ENCODE data around the gene SETX. TPM values are rescaled to one million over a fixed set of nuclear protein-coding genes. Genes with fewer than 3 reads are reported as not detected.

Gene SETX
- total and polyA plus RNA-seq, 2 of the 13 experiments (the other 11 are each of a cell fraction or from before 2014, with no cell fraction given): 13.2 to 39.0 TPM

DNA sequence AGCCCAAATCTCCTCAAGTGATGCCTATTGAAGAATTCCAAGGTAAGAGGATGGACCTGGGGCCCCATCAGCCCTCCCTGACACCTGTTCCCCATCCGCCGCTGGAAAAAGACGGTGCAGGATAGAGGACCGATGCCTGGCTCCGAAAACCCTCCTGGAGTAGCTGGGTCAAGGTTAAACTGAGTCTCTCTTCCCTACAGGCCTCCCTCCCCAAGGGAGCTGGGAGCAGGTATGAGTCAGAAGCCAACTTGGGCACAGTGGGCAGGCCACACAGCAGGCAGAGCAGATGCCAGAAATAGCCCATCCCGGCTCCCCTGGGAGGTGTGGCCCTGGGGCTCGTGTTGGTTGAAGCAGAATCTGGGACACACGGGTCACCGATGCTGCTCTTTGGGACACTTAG is 117.3 kb downstream of the SETX start:
- CTCF ChIA-PET (ENCODE audit: low intra/inter-chr PET ratio, low total read pairs): no interaction called here
- intact Hi-C loops (cut with micrococcal nuclease; ENCODE audit: unreplicated experiment) (loop anchor here (5.0 kb wide), 2 partner anchors 70 to 170 kb away; partner anchors contain the start of gene TTF1), in situ Hi-C loops (cut with HindIII; ENCODE audit: extremely low pct_ligation_motif_present, low pct_unique_long_range_greater_than_20kb) (loop anchor here (25.0 kb wide), 1 partner anchor 650 kb away; no protein-coding TSS in a partner anchor)
- Histone ChIP-seq H3K27me3 (ENCODE audit: control insufficient read depth in 1 of 2, insufficient read depth in 2 of 2, low read length in 2 of 2) (peaks cover 6 to 63% of the 10 kb centered on the region in 2 experiments; a peak in 4 of 5 replicates), H4K20me1 (ENCODE audit: insufficient read depth, low read length) (peaks cover 11% of the 10 kb centered on the region; the same call in 1 of the 2 replicates), H3K4me3 (replicated peaks in 1 of 3; ENCODE audit: insufficient read depth in 1 of 3, low read depth in 2 of 3, low read length in 3 of 3) (no peak overlapping the region), H3K36me3 (replicated peaks in 1 of 2; ENCODE audit: control insufficient read depth in 1 of 2, insufficient read depth in 2 of 2, low read length in 2 of 2) (no peaks in the 10 kb centered on the region), H3K9me3 (ENCODE audit: low read length) (no peaks in the 10 kb centered on the region), H3K4me1 (ENCODE audit: insufficient read depth, low read length) (0 out of 2 replicates have a peak, but pooled peaks cover 2% of the 10 kb centered on the region), H3K9ac (ENCODE audit: insufficient read depth, low read depth, low read length) (no peak overlapping the region), H3K27ac (ENCODE audit: extremely low read length, insufficient read depth, low read length) (no peak overlapping the region), H3K4me2 (ENCODE audit: low read depth, low read length) (no peak overlapping the region), H3K79me2 (ENCODE audit: insufficient read depth, low read length) (no peaks in the 10 kb centered on the region), H2AFZ (ENCODE audit: low read length) (no peak overlapping the region)
- WGBS (ENCODE audit: low lambda C conversion rate): 25% methylated on average over 5 of the region's 9 CpGs
- no peak for FAIRE-seq
- no peak for DNase-seq (ENCODE audit: low spot score)
- POLR2A ChIA-PET: no interaction called here
- no TSS peak for BruUV-seq (replicated peaks)
- ATAC-seq: no peak
- TF ChIP-seq, protein P1, sequence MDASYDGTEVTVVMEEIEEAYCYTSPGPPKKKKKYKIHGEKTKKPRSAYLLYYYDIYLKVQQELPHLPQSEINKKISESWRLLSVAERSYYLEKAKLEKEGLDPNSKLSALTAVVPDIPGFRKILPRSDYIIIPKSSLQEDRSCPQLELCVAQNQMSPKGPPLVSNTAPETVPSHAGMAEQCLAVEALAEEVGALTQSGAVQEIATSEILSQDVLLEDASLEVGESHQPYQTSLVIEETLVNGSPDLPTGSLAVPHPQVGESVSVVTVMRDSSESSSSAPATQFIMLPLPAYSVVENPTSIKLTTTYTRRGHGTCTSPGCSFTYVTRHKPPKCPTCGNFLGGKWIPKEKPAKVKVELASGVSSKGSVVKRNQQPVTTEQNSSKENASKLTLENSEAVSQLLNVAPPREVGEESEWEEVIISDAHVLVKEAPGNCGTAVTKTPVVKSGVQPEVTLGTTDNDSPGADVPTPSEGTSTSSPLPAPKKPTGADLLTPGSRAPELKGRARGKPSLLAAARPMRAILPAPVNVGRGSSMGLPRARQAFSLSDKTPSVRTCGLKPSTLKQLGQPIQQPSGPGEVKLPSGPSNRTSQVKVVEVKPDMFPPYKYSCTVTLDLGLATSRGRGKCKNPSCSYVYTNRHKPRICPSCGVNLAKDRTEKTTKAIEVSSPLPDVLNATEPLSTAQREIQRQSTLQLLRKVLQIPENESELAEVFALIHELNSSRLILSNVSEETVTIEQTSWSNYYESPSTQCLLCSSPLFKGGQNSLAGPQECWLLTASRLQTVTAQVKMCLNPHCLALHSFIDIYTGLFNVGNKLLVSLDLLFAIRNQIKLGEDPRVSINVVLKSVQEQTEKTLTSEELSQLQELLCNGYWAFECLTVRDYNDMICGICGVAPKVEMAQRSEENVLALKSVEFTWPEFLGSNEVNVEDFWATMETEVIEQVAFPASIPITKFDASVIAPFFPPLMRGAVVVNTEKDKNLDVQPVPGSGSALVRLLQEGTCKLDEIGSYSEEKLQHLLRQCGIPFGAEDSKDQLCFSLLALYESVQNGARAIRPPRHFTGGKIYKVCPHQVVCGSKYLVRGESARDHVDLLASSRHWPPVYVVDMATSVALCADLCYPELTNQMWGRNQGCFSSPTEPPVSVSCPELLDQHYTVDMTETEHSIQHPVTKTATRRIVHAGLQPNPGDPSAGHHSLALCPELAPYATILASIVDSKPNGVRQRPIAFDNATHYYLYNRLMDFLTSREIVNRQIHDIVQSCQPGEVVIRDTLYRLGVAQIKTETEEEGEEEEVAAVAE (CRISPR knock-in tag; IDR thresholded peaks at IDR 0.05; ENCODE audit: borderline replicate concordance): no peak
- TF ChIP-seq, protein P2, sequence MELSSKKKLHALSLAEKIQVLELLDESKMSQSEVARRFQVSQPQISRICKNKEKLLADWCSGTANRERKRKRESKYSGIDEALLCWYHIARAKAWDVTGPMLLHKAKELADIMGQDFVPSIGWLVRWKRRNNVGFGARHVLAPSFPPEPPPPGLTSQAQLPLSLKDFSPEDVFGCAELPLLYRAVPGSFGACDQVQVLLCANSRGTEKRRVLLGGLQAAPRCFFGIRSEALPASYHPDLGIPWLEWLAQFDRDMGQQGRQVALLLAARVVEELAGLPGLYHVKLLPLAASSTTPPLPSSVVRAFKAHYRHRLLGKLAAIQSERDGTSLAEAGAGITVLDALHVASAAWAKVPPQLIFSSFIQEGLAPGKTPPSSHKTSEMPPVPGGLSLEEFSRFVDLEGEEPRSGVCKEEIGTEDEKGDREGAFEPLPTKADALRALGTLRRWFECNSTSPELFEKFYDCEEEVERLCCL (CRISPR knock-in tag; IDR thresholded peaks at IDR 0.05; ENCODE audit: borderline replicate concordance): no peak
- TF ChIP-seq STAG1 (CRISPR knock-in tag; IDR thresholded peaks at IDR 0.05) (no peak), ZBTB37 (CRISPR knock-in tag; IDR thresholded peaks at IDR 0.05) (no peak), ZSCAN12 (CRISPR knock-in tag; IDR thresholded peaks at IDR 0.05) (no peak), ZC3H4 (CRISPR knock-in tag; IDR thresholded peaks at IDR 0.05; ENCODE audit: borderline replicate concordance) (no peak), ZZZ3 (CRISPR knock-in tag; IDR thresholded peaks at IDR 0.05; ENCODE audit: borderline replicate concordance) (no peak), POLR2G (IDR thresholded peaks at IDR 0.05; ENCODE audit: low read depth, low read length) (no peak), ZNF768 (CRISPR knock-in tag; IDR thresholded peaks at IDR 0.05) (no peak), HOXA7 (CRISPR knock-in tag; IDR thresholded peaks at IDR 0.05) (no peak), MLLT10 (CRISPR knock-in tag; IDR thresholded peaks at IDR 0.05) (no peak), ZNF431 (CRISPR knock-in tag; IDR thresholded peaks at IDR 0.05; ENCODE audit: borderline replicate concordance, low read depth) (no peak), RFXANK (CRISPR knock-in tag; IDR thresholded peaks at IDR 0.05) (no peak)
- TF ChIP-seq, protein P3, sequence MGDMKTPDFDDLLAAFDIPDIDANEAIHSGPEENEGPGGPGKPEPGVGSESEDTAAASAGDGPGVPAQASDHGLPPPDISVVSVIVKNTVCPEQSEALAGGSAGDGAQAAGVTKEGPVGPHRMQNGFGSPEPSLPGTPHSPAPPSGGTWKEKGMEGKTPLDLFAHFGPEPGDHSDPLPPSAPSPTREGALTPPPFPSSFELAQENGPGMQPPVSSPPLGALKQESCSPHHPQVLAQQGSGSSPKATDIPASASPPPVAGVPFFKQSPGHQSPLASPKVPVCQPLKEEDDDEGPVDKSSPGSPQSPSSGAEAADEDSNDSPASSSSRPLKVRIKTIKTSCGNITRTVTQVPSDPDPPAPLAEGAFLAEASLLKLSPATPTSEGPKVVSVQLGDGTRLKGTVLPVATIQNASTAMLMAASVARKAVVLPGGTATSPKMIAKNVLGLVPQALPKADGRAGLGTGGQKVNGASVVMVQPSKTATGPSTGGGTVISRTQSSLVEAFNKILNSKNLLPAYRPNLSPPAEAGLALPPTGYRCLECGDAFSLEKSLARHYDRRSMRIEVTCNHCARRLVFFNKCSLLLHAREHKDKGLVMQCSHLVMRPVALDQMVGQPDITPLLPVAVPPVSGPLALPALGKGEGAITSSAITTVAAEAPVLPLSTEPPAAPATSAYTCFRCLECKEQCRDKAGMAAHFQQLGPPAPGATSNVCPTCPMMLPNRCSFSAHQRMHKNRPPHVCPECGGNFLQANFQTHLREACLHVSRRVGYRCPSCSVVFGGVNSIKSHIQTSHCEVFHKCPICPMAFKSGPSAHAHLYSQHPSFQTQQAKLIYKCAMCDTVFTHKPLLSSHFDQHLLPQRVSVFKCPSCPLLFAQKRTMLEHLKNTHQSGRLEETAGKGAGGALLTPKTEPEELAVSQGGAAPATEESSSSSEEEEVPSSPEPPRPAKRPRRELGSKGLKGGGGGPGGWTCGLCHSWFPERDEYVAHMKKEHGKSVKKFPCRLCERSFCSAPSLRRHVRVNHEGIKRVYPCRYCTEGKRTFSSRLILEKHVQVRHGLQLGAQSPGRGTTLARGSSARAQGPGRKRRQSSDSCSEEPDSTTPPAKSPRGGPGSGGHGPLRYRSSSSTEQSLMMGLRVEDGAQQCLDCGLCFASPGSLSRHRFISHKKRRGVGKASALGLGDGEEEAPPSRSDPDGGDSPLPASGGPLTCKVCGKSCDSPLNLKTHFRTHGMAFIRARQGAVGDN (CRISPR knock-in tag; IDR thresholded peaks at IDR 0.05): no peak
